Measurements from ENCODE around the gene TUBGCP2. TPM values are rescaled to one million over a fixed set of nuclear protein-coding genes. Genes with fewer than 3 reads are reported as not detected.

The TUBGCP2 gene
- total and polyA plus RNA-seq, 2 experiments from 2014 or later, result 39.7 to 53.9 TPM

- Histone ChIP-seq H3K9me2 (ENCODE audit: insufficient read depth) (no peaks in the 10 kb centered on the region), H3K9ac (no peak overlapping the region), H3K36me3 (ENCODE audit: low read depth) (no peaks in the 10 kb centered on the region), H3K4me3 (no peak overlapping the region), H3K27ac (no peak overlapping the region), H2AFZ (no peak overlapping the region), H4K20me1 (ENCODE audit: insufficient read depth) (no peaks in the 10 kb centered on the region), H3K4me2 (ENCODE audit: unreplicated experiment) (no peak overlapping the region), H3K9me3 (ENCODE audit: low read depth) (no peaks in the 10 kb centered on the region), H3K79me2 (ENCODE audit: insufficient read depth) (no peaks in the 10 kb centered on the region), H3K27me3 (replicated peaks; ENCODE audit: insufficient read depth) (peaks cover 34% of the 10 kb centered on the region), H3K4me1 (ENCODE audit: insufficient read depth) (no peaks in the 10 kb centered on the region), H3F3A (ENCODE audit: insufficient read depth) (no peaks in the 10 kb centered on the region)
- TF ChIP-seq EZH2 (IDR thresholded peaks at IDR 0.05; ENCODE audit: insufficient read depth, poor library complexity, severe bottlenecking), result no peak
- no peak for TF ChIP-seq EZH2phosphoT487 (IDR thresholded peaks at IDR 0.05; ENCODE audit: insufficient read depth, low read depth)
- 46 to 47% methylated on average over 14 of the region's 14 CpGs for WGBS, 2 experiments (ENCODE audit: low coverage in 1 of 2, low lambda C conversion rate in 2 of 2, missing lambda C conversion rate in 2 of 2)
- in situ Hi-C loops (cut with MboI), result no loop called here
- DNase-seq, result no peak
Observed at GRCh38 chr10:133243593-133243992, 65.1 kb downstream of the TUBGCP2 start.

GRCh38 chr10:133242611-133243356, 65.9 kb downstream of the TUBGCP2 start:
- Histone ChIP-seq H2AFZ (no peak overlapping the region), H3K9ac (no peak overlapping the region), H3K27me3 (replicated peaks; ENCODE audit: insufficient read depth) (peaks cover 42% of the 10 kb centered on the region), H4K20me1 (ENCODE audit: insufficient read depth) (no peaks in the 10 kb centered on the region), H3K36me3 (ENCODE audit: low read depth) (no peaks in the 10 kb centered on the region), H3K4me2 (ENCODE audit: unreplicated experiment) (no peak overlapping the region), H3K4me3 (no peak overlapping the region), H3K27ac (no peak overlapping the region), H3K9me2 (ENCODE audit: insufficient read depth) (no peaks in the 10 kb centered on the region), H3K79me2 (ENCODE audit: insufficient read depth) (no peaks in the 10 kb centered on the region), H3F3A (ENCODE audit: insufficient read depth) (no peaks in the 10 kb centered on the region), H3K9me3 (ENCODE audit: low read depth) (no peaks in the 10 kb centered on the region), H3K4me1 (ENCODE audit: insufficient read depth) (no peaks in the 10 kb centered on the region)
- WGBS, 2 experiments (ENCODE audit: low coverage in 1 of 2, low lambda C conversion rate in 2 of 2, missing lambda C conversion rate in 2 of 2), result 55 to 59% methylated on average over 27 of the region's 27 CpGs
- TF ChIP-seq EZH2 (IDR thresholded peaks at IDR 0.05; ENCODE audit: insufficient read depth, poor library complexity, severe bottlenecking), result no peak
- no peak for TF ChIP-seq EZH2phosphoT487 (IDR thresholded peaks at IDR 0.05; ENCODE audit: insufficient read depth, low read depth)
- in situ Hi-C loops (cut with MboI), result no loop called here
- peak; percentile 74 for DNase-seq

- no peak overlapping the region for H3K27ac ChIP-seq
- H3K4me1 ChIP-seq (ENCODE audit: insufficient read depth), result no peaks in the 10 kb centered on the region
- no peaks in the 10 kb centered on the region for H3K9me2 ChIP-seq (ENCODE audit: insufficient read depth)
- WGBS, 2 experiments (ENCODE audit: low coverage in 1 of 2, low lambda C conversion rate in 2 of 2, missing lambda C conversion rate in 2 of 2), result 56% methylated on average over 24 to 25 of the region's 25 CpGs
- DNase-seq, result no peak
- peaks cover 54% of the 10 kb centered on the region for H3K27me3 ChIP-seq (replicated peaks; ENCODE audit: insufficient read depth)
- no peak overlapping the region for H3K4me3 ChIP-seq
- H4K20me1 ChIP-seq (ENCODE audit: insufficient read depth), result no peaks in the 10 kb centered on the region
- no peaks in the 10 kb centered on the region for H3F3A ChIP-seq (ENCODE audit: insufficient read depth)
- H3K36me3 ChIP-seq (ENCODE audit: low read depth), result no peaks in the 10 kb centered on the region
- H2AFZ ChIP-seq, result no peak overlapping the region
- no peak overlapping the region for H3K9ac ChIP-seq
- TF ChIP-seq EZH2phosphoT487 (IDR thresholded peaks at IDR 0.05; ENCODE audit: insufficient read depth, low read depth), result no peak
- no peak for TF ChIP-seq EZH2 (IDR thresholded peaks at IDR 0.05; ENCODE audit: insufficient read depth, poor library complexity, severe bottlenecking)
- in situ Hi-C loops (cut with MboI), result no loop called here
- H3K79me2 ChIP-seq (ENCODE audit: insufficient read depth), result no peaks in the 10 kb centered on the region
- no peak overlapping the region for H3K4me2 ChIP-seq (ENCODE audit: unreplicated experiment)
- no peaks in the 10 kb centered on the region for H3K9me3 ChIP-seq (ENCODE audit: low read depth)
Observed at GRCh38 chr10:133241501-133242205, 67.0 kb downstream of the TUBGCP2 start.

GRCh38 chr10:133239990-133240389, 68.7 kb downstream of the TUBGCP2 start:
- no peak overlapping the region for H3K9ac ChIP-seq
- H3K36me3 ChIP-seq (ENCODE audit: low read depth), result no peaks in the 10 kb centered on the region
- H3K4me1 ChIP-seq (ENCODE audit: insufficient read depth), result no peaks in the 10 kb centered on the region
- H3K27ac ChIP-seq, result no peak overlapping the region
- H2AFZ ChIP-seq, result no peak overlapping the region
- no peak for DNase-seq
- no peaks in the 10 kb centered on the region for H3K79me2 ChIP-seq (ENCODE audit: insufficient read depth)
- H3K9me3 ChIP-seq (ENCODE audit: low read depth), result no peaks in the 10 kb centered on the region
- in situ Hi-C loops (cut with MboI), result no loop called here
- no peaks in the 10 kb centered on the region for H3K9me2 ChIP-seq (ENCODE audit: insufficient read depth)
- peaks cover 64% of the 10 kb centered on the region for H3K27me3 ChIP-seq (replicated peaks; ENCODE audit: insufficient read depth)
- H3K4me2 ChIP-seq (ENCODE audit: unreplicated experiment), result no peak overlapping the region
- 61 to 67% methylated on average over 14 to 15 of the region's 15 CpGs for WGBS, 2 experiments (ENCODE audit: low coverage in 1 of 2, low lambda C conversion rate in 2 of 2, missing lambda C conversion rate in 2 of 2)
- TF ChIP-seq EZH2phosphoT487 (IDR thresholded peaks at IDR 0.05; ENCODE audit: insufficient read depth, low read depth), result no peak
- no peak for TF ChIP-seq EZH2 (IDR thresholded peaks at IDR 0.05; ENCODE audit: insufficient read depth, poor library complexity, severe bottlenecking)
- H3F3A ChIP-seq (ENCODE audit: insufficient read depth), result no peaks in the 10 kb centered on the region
- no peaks in the 10 kb centered on the region for H4K20me1 ChIP-seq (ENCODE audit: insufficient read depth)
- H3K4me3 ChIP-seq, result no peak overlapping the region

All from GM23248 (cell line).